GM19452 (cell line): ENCODE results near the gene CAMK1D.
"Not testable (repeated sequence)": the region's sequence is repeated elsewhere in the genome, so short reads cannot be mapped to it uniquely, and the experiment has no call there.

Experiments used
- ATAC-seq: cut with Tn5 transposase; IDR thresholded peaks from one replicate; pipeline ENCODE4 v1.9.1; 2021; ENCODE audit not compliant: unreplicated experiment

CAMK1D gene

DNA sequence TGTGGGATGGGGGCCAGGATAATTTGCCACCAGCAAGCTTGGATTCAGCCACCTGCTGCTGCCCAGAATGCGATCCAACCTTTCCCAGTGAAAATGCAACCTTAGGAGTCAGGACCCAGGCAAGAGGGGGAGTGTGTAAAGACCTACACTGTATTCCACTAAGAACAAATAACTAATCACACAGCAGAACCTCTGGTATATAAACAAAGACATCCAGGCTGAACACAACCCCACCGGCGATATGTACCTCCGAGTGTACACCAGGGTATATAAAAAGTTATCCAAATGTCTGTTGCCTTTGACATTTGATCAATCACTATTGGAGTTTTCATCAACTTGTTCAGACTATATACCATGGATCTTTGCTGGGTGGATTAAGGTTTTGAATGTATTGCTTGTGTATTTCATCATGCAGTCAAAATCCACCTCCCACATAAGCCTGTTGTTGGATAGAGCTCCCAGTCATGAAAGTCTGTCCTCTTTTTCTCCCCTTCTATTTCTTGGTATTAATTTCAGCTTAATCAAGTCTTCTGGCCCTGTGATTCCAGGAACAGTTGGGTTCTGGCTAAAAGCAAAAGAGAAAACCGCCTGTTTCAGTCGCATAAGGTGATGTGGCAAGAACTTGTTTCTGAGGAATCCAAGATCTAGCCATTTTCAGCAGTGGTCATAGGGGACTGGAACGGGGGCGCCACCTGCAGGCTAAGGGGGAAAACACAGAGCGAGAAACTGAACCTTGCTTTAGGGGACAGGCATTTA, 361.4 kb downstream of the CAMK1D start:
- peak; percentile 72 for ATAC-seq

DNA sequence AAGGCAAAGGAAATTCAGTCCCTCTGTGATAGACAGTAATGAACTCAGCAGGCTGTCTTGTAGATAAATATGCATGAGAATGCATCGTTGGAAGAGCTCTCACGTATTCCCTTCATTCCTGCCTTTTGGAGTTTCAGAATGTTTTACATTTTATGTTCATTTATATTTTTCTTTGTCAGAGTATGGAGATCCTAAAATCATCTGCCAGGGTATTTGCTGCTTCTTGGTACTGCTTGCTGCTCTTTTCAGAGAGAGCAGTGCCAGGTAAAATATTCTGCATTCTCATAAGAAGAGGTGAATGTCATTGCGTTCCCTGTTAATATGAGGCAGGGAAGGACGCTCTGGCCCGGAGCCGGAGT, 362.0 kb downstream of the CAMK1D start:
- ATAC-seq = no peak

- no peak for ATAC-seq
These were observed 363.1 kb downstream of the CAMK1D start for GRCh38 chr10:12712293-12712983.

GRCh38 chr10:12712984-12713316, 363.6 kb downstream of the CAMK1D start:
- ATAC-seq = not testable (repeated sequence)

- no peak for ATAC-seq
These were observed 366.7 kb downstream of the CAMK1D start for GRCh38 chr10:12716042-12716441.

DNA sequence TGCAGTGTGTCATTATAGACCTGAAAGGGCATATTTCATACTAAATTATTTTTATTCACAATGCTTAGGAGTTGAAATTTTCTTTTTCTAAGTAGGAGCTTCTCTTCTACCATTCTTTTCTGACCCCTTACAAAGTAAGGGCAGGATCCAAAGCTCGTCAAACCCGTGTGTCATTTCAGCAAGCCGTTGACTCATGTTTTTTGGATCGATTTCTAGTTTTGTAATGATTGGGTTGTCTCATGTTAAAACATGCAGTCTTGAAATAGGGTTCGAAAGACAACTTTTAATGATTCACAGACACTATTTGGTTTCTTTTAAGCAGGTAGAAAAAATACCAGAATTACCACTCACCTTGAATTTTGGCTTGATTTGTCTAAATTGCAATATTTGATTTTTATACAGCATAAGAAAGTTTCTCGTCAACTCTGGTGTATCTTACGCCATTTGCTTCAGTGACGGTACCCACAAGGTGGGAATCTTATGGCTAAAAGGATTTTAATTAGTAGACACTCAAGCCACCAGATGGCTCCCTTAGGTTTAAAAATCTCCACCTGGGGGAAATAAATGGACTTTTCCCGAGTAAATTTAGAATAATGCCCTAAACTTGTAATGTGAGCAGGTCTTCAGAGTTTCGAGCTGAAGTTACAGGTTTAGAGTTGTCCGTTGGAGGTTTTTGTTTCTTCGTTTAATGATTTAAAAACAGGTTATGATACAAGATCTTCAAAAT, 368.8 kb downstream of the CAMK1D start:
- ATAC-seq = no peak

DNA sequence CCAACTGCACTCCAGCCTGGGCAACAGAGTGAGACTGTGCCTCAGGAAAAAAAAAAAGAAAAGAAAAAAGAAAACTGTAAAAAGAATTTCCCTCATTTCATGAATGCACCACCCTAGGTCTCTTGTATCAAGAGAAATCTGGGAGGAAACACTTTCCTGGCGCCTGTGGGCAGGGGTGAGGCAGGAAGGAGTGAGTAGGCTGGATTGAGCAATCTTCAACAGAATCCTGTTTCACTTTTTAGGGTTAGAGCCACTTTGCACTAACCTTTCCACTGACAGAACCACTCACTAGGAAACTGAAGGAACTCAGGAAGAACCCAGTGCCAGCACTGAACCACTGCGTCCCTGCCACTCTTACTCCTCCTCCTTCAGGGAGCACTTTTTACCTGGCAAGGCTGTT, 370.0 kb downstream of the CAMK1D start:
- ATAC-seq = no peak

DNA sequence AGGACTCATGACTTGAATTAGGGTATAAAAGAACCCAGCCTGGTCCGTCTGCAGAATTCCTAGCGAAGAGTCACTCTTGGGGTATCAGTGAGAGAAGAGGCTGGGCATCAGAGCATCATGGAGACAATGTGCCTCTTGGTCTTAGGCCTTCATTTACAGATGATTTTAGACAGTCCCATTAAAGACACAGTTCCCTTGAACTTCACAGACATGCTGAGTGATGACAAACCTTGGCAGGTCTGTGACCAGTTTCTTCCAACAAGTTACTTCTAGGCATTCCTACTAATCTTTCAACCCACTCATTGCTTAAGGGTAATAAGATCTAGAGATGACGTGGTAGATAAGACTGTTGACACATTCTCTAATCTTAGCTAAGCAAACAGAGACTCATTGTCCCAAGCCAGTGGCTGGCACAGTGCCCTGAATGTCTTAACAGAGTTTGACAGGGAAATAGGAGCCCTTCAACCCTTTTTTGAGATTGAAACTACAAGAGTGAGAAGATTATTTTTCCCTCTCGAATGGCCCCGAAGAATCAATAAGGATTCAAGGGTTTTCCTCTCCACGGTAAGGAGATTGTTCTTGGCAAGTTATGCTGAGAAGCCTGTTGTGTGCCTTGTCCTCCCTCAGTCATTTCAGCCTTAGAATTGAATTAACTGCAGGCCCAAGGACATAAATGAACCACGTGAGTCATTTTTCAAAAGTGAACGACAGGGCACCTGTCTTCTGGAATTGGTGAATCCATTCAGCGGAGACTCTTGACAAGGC, 371.1 kb downstream of the CAMK1D start:
- ATAC-seq = no peak

DNA sequence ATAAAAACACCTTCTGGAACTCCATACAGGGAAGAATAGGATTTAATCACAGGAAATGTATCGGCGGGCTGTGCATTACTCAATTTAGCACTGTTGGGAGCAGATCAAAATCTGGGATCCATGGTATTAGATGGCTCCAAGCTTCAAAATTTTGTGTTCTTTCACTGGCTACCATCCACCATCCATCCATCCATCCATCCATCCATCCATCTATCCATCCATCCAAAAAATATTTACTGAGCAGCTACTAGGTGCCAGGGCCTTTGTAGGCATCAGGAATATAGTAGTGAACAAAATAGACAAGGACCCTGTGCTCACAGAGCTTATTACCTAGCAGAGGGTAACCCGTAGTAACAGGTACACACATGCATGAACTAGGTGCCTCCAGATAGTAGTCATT, 372.0 kb downstream of the CAMK1D start:
- ATAC-seq = no peak

DNA sequence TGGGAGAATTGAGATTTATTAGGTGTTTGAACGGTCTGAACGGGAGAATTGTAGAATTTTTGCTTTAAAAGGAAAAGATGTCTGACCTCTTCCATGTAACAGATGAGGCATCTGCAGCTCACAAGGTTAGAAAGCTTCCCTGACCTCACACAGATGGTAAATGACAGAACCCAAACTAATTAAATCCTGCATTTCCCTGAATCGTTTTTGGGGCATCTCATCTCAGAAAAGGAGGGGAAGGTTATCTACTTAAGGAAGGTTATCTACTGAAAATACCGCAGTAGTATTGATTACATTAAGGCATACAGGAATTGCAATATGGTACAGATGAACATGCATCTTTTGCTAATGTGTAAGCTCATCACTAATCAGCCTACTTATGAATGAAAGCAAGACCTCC, 373.9 kb downstream of the CAMK1D start:
- no peak for ATAC-seq

- ATAC-seq = no peak
These were observed 375.6 kb downstream of the CAMK1D start for GRCh38 chr10:12724807-12725579.

- ATAC-seq = not testable (repeated sequence)
These were observed 376.2 kb downstream of the CAMK1D start for GRCh38 chr10:12725580-12725888.

- no peak for ATAC-seq
These were observed 377.9 kb downstream of the CAMK1D start for GRCh38 chr10:12726971-12727831.

DNA sequence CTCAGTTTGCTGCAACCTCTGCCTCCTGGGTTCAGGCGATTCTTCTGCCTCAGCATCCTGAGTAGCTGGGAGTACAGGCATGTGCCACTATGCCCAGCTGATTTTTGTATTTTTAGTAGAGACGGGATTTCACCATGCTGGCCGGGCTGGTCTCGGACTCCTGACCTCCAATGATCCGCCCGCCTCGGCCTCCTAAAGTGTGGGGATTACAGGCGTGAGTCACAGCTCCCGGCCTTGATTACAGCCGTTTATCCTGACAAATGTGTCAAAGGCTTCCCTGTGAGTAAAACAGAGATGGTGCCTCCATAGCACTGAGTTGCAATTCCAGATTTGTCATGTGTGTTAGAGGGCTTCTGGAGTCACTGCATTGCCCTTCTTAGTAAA, 378.5 kb downstream of the CAMK1D start:
- no peak for ATAC-seq

DNA sequence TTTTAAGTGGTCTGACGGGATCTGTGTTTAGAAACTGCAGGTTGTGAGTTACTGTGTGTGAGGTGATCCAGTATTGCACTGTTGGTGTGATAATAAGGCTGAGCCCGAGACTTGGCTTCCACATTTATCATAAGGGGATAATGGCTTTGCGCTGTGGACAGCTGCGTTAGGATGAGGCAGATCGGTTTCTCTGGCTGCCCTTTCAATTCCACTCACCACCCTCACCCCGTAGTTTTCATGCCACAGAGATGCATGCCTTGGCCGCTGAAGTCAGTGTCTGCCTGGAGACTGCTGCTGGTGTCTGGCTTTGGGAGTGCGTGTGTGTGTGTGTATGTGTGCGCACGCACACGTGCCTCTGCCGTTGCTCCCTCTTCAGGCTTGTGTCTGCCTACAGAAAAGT, 379.1 kb downstream of the CAMK1D start:
- no peak for ATAC-seq

DNA sequence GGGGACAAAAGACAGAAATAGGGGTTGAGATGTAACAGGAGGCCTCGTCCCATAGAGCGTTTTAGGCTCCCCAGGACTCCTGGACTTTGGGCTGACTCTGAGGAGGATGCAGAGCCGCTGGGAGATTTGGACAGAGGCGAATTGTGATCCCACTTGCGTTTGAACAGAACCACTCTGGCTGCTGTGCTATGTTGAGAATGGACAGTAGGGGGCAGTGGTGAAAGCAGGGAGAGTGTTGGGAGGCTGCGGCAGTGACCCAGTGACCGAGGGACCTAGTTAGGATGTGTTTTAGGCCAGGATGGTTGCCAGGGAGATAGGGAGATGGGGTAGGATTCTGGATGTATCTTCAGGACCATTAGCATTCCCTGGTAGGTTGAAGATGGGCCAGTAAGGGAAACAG, 380.5 kb downstream of the CAMK1D start:
- no peak for ATAC-seq

DNA sequence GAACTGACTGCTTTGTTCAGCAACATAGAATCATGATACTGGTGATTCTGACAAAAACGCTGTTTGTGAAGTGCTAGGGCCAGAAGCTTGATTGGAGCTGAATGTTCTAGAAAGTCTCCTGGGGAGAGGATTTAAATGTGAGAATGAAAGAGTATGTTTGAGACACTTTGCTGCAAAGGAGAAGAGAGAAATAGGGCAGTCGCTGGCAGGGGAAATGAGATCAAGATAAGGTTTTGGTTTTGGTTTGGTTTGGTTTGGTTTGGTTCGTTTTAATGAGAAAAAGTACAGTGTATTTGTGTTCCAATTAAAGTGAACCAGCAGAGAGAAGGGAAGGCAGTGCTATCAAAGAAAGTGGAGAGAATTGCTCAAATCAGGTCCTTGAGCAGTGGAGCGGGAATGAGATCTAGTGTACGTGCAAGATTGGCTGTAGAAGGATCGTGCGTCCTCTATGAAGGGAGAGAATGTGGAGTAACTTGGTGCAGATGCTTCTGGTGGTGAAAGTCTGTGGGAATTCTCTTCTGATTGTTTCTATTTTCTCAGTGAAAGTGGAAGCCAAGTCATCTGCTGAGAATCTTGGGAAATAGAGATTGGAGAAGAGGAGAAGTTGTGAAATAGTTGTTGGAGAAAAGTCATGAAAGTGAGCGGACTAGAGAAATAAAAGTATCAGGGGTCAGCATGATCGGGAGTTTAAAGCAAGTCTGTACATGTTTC, 381.6 kb downstream of the CAMK1D start:
- ATAC-seq = no peak

DNA sequence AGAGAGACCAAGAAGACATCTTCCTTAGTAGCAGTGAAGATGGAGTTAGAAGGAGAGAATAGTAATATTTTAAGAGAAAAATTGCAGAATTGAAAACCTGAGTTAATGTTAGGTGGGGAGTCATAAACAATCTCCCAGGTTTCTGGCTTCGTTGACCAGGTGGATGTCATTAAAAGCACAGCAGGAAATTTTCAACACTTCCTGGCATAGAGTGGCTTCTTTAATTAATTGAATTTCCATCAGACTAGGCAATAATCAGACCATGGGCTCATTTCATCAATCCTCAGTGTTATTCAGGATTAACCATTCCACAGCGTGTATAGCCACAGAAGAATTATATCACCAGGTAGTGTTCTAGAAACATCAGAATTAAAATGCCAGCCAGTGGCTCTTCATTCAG, 383.9 kb downstream of the CAMK1D start:
- no peak for ATAC-seq

- no peak for ATAC-seq
These were observed 386.6 kb downstream of the CAMK1D start for GRCh38 chr10:12735843-12736462.
